Astrocyte of the spinal cord (primary cell): Measurements from ENCODE around the gene PLA2G6.

Experiments used
- DNase-seq: peaks from one replicate; pipeline ENCODE4 v3.0.0; 2011; ENCODE audit warnings: low read depth, low spot score
- H3K4me3 ChIP-seq: 2 replicates; pipeline ENCODE4 v1.5.1; 2011; ENCODE audit warnings: low read depth, mild to moderate bottlenecking, low read length, moderate library complexity
- in situ Hi-C: cut with HindIII; loops from 2 replicates; pipeline ENCODE4 v1.10.0; 2017; ENCODE audit warnings: low sequenced_read_pairs
- TF ChIP-seq, protein P1 (sequence below): IDR thresholded peaks from 2 replicates; pipeline ENCODE4 v1.5.1; 2012; ENCODE audit warnings: low read depth, mild to moderate bottlenecking, low read length, inconsistent platforms

The PLA2G6 gene

DNA sequence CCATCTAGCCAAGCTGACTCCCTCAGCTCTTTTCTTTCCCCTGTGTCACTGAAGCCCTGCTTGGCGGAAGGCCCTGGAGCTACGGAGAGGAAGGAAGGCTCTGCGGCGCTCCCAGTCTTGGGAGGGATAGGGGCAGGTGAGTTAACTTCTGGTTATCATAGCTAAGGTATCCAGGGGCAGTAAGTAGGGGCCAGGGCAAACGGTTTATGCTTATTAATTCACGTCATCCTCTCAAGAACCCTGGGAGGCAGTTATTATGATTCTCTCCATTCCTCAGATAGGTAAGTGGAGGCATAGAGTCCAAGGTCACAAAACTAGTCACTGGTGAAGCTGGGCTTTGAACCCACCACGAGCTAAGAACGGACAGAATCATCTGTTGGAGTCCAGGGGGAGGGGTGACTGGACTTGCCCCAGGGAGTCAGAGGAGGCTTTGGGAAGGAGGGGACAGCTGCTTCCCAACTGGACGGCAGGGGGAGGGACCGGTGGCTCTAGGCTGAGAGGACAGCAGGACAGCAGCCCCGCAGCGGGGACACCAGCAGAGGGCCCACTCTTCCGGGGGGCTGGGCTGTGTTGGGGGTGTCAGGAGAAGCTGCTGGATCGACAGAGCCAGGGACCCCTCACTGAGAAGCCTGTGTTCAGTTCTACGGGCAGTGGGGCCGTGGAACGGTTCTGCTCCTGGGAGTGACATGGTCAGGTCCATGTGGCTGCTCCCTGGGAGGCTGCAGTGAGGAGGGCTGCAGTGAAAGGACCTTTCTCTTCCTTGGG, 74.6 kb downstream of the PLA2G6 start:
- in situ Hi-C loops: no loop called here
- TF ChIP-seq, protein P1, sequence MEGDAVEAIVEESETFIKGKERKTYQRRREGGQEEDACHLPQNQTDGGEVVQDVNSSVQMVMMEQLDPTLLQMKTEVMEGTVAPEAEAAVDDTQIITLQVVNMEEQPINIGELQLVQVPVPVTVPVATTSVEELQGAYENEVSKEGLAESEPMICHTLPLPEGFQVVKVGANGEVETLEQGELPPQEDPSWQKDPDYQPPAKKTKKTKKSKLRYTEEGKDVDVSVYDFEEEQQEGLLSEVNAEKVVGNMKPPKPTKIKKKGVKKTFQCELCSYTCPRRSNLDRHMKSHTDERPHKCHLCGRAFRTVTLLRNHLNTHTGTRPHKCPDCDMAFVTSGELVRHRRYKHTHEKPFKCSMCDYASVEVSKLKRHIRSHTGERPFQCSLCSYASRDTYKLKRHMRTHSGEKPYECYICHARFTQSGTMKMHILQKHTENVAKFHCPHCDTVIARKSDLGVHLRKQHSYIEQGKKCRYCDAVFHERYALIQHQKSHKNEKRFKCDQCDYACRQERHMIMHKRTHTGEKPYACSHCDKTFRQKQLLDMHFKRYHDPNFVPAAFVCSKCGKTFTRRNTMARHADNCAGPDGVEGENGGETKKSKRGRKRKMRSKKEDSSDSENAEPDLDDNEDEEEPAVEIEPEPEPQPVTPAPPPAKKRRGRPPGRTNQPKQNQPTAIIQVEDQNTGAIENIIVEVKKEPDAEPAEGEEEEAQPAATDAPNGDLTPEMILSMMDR: no peak
- H3K4me3 ChIP-seq: no peak overlapping the region
- DNase-seq: no peak

DNA sequence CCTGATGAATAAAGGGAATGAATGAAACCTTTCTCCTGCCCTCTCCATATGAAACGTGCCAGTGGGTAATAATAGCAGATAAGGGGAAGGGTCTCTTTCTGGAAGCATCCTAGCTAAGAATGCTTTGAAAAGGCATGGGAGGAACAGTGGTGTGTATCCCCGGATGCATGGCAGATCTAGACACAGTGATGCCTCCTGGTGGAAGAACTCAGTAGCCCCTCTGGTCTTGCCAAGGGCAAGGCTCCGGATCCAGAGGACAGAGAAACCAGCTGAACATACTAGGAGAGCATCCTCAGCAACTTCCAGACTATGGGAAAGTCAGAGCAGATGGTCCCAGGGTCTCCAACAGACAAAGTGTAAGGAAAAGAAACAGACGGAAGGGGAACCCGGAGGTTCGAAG, 77.5 kb downstream of the PLA2G6 start:
- in situ Hi-C loops: no loop called here
- TF ChIP-seq, protein P1: peak; percentile 43
- no peak for DNase-seq
- no peak overlapping the region for H3K4me3 ChIP-seq

DNA sequence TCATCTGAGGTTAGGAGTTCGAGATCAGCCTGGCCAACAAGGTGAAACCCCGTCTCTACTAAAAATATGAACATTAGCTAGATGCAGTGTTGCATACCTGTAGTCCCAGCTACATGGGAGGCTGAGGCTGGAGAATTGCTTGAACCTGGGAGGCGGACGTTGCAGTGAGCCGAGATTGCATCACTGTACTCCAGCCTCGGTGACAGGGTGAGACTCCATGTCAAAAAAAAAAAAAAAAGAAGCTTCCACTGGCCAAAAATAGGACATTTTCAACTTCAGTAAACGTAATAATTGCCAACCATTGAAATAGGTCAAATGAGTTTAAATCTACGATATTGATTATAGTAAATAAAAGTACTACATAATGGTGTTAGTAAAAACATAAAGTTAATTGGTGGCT, 78.0 kb downstream of the PLA2G6 start:
- in situ Hi-C loops: no loop called here
- H3K4me3 ChIP-seq: no peak overlapping the region
- TF ChIP-seq, protein P1: no peak
- DNase-seq: no peak

DNA sequence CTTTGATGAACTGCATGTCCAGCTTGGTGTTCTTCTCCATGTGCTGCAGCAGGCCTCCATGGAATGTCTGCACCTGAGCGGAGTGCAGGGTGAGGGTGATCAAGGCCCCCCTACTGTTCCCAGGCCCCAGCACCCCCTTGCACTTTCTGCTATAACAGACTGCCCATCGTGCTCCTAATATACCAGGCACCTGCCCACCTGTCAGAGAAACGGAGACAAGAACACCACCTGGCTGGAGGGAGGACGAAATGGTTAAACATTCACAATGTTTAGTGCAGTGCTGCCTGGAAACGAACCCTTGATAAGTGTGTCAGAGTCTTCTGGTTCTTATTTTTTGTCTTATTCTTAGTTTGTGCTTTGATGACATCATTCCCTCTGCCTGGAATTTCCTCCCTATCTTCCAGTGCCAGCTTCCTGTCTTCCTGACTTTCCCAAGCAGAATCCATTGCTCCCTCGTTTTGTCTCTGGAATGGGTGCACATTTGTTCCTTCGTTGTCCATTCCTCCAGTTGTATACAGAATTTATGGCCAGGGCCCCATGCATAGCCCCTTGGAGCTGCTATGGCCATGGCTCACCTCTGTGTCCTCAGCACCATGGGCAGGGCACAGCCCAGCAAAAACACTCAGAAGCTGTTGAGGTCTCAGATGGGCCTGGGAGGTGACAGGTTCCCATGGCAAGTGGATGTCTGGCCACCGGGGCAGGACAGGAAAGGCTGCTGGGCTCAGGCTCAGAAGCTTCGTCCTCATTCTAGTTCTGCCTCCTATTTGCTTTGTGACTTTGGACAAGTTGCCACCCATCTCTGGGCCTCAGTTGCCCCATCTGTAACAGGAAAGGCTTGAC, 83.0 kb downstream of the PLA2G6 start:
- no peak overlapping the region for H3K4me3 ChIP-seq
- TF ChIP-seq, protein P1: no peak
- DNase-seq: no peak
- in situ Hi-C loops: no loop called here

DNA sequence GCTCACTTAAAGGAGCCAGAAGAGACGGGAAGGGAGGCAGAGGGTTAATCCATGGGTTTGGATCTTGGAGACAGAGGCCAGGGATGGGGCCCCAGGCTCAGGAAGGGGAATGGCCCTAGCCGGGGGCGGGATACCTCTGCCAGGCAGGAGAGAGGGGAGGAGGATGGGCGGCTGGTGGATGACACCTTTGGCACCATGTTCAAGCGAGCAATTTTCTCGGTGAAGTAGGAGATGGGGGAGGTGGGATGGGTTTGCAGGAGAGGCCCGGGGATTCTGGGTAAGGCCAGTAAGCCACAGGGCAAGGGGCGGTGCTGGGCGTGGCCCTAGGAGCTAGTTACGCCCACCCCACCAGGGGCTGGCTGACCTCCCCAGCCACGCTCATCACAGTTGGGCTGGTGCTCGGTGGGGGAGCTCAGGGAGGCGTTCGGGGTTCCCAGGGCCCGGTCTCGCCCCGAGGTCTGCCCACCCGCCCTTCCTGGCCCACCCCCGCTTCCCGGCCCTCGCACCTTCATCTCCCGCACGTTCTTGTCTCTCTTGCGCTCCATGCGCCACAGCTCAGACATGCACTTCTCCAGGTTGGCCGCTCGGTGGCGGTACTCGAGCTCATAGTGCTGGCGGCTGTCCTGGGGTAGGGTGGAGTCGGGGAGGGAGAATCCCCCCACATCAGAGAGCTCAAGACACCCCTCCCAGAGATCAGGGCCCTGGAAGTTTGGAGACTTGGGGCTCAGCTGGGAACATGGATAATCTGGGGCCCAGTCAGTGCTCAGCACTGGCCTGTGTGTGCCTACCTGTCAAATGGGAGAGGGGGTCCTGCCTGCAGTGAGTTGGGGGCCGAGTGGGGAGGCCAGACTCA, 83.8 kb downstream of the PLA2G6 start:
- TF ChIP-seq, protein P1: peak; percentile 58
- H3K4me3 ChIP-seq: no peak overlapping the region
- in situ Hi-C loops: no loop called here
- no peak for DNase-seq

DNA sequence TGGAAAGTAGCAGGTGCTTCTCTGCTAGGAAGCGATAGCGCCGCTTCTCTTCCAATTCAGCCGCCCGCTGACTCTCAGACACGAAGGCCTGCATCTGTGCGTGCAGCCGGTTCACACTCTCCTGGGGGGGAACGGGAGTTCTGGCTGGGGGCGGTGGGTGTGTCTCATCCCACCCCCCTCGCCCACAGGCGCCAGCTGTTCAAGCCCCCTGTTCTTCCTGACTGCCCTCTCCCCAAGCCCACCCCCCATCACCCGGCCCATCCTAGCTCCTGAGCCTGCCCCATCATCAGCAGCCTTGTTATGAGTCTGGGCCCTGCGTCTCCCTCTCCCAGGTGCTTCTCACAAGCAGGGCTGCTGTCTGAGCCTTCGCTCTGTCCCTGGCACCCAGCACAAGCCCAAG, 84.6 kb downstream of the PLA2G6 start:
- TF ChIP-seq, protein P1: no peak
- in situ Hi-C loops: no loop called here
- no peak overlapping the region for H3K4me3 ChIP-seq
- DNase-seq: no peak
